Activated naive CD4-positive, alpha-beta T cell treated with anti-CD3 and anti-CD28 coated beads for 36 hours (primary cell): ENCODE data around the gene MAGEB4. TPM values are rescaled to one million over a fixed set of nuclear protein-coding genes. Genes with fewer than 3 reads are reported as not detected.
"Not testable (repeated sequence)": the region's sequence is repeated elsewhere in the genome, so short reads cannot be mapped to it uniquely, and the experiment has no call there.

Experiments
- CTCF ChIA-PET: fragments of 350-600 bp; sonication (Branson Sonifier 250); formaldehyde crosslinking; loops from one replicate; lab custom pipeline; 2021; ENCODE audit warnings: antibody characterized with exemption; lab: Charles Lee
- DNase-seq: peaks from one replicate; pipeline ENCODE4 v3.0.0-alpha.2; 2020
- H3K27ac Mint-ChIP-seq: one replicate; pipeline ENCODE4 v1.8.0; 2021; ENCODE audit warnings: mild to moderate bottlenecking, mixed read lengths
- H3K27me3 Mint-ChIP-seq: one replicate; pipeline ENCODE4 v1.8.0; 2021; ENCODE audit warnings: low read depth, mixed read lengths
- H3K36me3 Mint-ChIP-seq: one replicate; pipeline ENCODE4 v1.8.0; 2021; ENCODE audit warnings: low read depth, mixed read lengths
- H3K4me1 Mint-ChIP-seq: one replicate; pipeline ENCODE4 v1.8.0; 2021; ENCODE audit warnings: low read depth, mixed read lengths
- H3K4me3 Mint-ChIP-seq: one replicate; pipeline ENCODE4 v1.8.0; 2021; ENCODE audit warnings: mild to moderate bottlenecking, moderate library complexity, mixed read lengths
- H3K9me3 Mint-ChIP-seq: one replicate; pipeline ENCODE4 v1.8.0; 2021; ENCODE audit warnings: mixed read lengths
- intact Hi-C: fragments of 100-400 bp; cut with micrococcal nuclease; formaldehyde crosslinking; loops from one replicate; pipeline ENCODE4 v1.15.1; 2023
- total RNA-seq, 2 experiments: library from RNA; stranded (reverse); gene quantifications; one replicate each; pipeline ENCODE4 v1.2.3, GENCODE V29; 2021

MAGEB4 gene
- total RNA-seq: not detected

- CTCF ChIA-PET: no interaction called here
- no peaks in the 10 kb centered on the region for H3K4me1 Mint-ChIP-seq
- no peaks in the 10 kb centered on the region for H3K36me3 Mint-ChIP-seq
- no peaks in the 10 kb centered on the region for H3K9me3 Mint-ChIP-seq
- DNase-seq: no peak
- no peak within 1 kb of the TSS for H3K27ac Mint-ChIP-seq
- H3K4me3 Mint-ChIP-seq: no peak within 1 kb of the TSS
- H3K27me3 Mint-ChIP-seq: no peaks in the 10 kb centered on the region
- intact Hi-C loops: no loop called here
Measured at GRCh38 chrX:30241724-30242415, at the start of gene MAGEB4. TSS of gene MAGEB4 (plus strand) at chrX:30242000. CDS start at chrX:30242136, 136 bp downstream.

- H3K27me3 Mint-ChIP-seq, H3K4me3 Mint-ChIP-seq, CTCF ChIA-PET, H3K9me3 Mint-ChIP-seq, H3K36me3 Mint-ChIP-seq, H3K4me1 Mint-ChIP-seq, intact Hi-C loops, H3K27ac Mint-ChIP-seq, DNase-seq: not testable (repeated sequence)
Measured at GRCh38 chrX:30193910-30194309, 47.9 kb upstream of the MAGEB4 start.

- CTCF ChIA-PET: no interaction called here
- Mint-ChIP-seq H3K27ac (no peak overlapping the region), H3K4me3 (no peak overlapping the region), H3K27me3 (no peaks in the 10 kb centered on the region), H3K4me1 (no peaks in the 10 kb centered on the region), H3K36me3 (no peaks in the 10 kb centered on the region), H3K9me3 (no peaks in the 10 kb centered on the region)
- intact Hi-C loops: no loop called here
- no peak for DNase-seq
Measured at GRCh38 chrX:30196322-30196721, 45.5 kb upstream of the MAGEB4 start.

GRCh38 chrX:30212172-30212571 lies 29.6 kb upstream of the MAGEB4 start:
- Mint-ChIP-seq H3K9me3 (no peaks in the 10 kb centered on the region), H3K36me3 (no peaks in the 10 kb centered on the region), H3K4me3 (no peak overlapping the region), H3K27ac (no peak overlapping the region), H3K4me1 (no peaks in the 10 kb centered on the region), H3K27me3 (no peaks in the 10 kb centered on the region)
- no peak for DNase-seq
- intact Hi-C loops: no loop called here
- CTCF ChIA-PET: interaction anchor here (0.6 kb wide), 1 partner anchor 409 kb away, joined by 5 read pairs; no protein-coding TSS in a partner anchor

- intact Hi-C loops: no loop called here
- no peak for DNase-seq
- Mint-ChIP-seq H3K9me3 (no peaks in the 10 kb centered on the region), H3K36me3 (no peaks in the 10 kb centered on the region), H3K27ac (no peak within 1 kb of the TSS), H3K4me3 (no peak within 1 kb of the TSS), H3K4me1 (no peaks in the 10 kb centered on the region), H3K27me3 (no peaks in the 10 kb centered on the region)
- CTCF ChIA-PET: no interaction called here
Measured at GRCh38 chrX:30215357-30215843, 26.4 kb upstream of the MAGEB4 start, which contains the start of gene MAGEB2. TSS of gene MAGEB2 (plus strand) at chrX:30215563. CDS start at chrX:30218581, 3,018 bp downstream.

- Mint-ChIP-seq H3K27me3 (no peaks in the 10 kb centered on the region), H3K27ac (no peak overlapping the region), H3K9me3 (no peaks in the 10 kb centered on the region), H3K4me1 (no peaks in the 10 kb centered on the region), H3K36me3 (no peaks in the 10 kb centered on the region), H3K4me3 (no peak overlapping the region)
- no peak for DNase-seq
- CTCF ChIA-PET: no interaction called here
- intact Hi-C loops: no loop called here
Measured at GRCh38 chrX:30217465-30217864, 24.3 kb upstream of the MAGEB4 start.

GRCh38 chrX:30219372-30219771 lies 22.4 kb upstream of the MAGEB4 start:
- H3K9me3 Mint-ChIP-seq: no peaks in the 10 kb centered on the region
- no peaks in the 10 kb centered on the region for H3K4me1 Mint-ChIP-seq
- H3K27me3 Mint-ChIP-seq: no peaks in the 10 kb centered on the region
- no peak overlapping the region for H3K27ac Mint-ChIP-seq
- no peak overlapping the region for H3K4me3 Mint-ChIP-seq
- no peaks in the 10 kb centered on the region for H3K36me3 Mint-ChIP-seq
- CTCF ChIA-PET: no interaction called here
- no peak for DNase-seq
- intact Hi-C loops: no loop called here

GRCh38 chrX:30220661-30221060 lies 21.1 kb upstream of the MAGEB4 start:
- Mint-ChIP-seq H3K36me3 (no peaks in the 10 kb centered on the region), H3K9me3 (no peaks in the 10 kb centered on the region), H3K4me1 (no peaks in the 10 kb centered on the region), H3K27ac (no peak overlapping the region), H3K4me3 (no peak overlapping the region), H3K27me3 (no peaks in the 10 kb centered on the region)
- intact Hi-C loops: no loop called here
- CTCF ChIA-PET: no interaction called here
- no peak for DNase-seq

- no peak for DNase-seq
- Mint-ChIP-seq H3K4me1 (no peaks in the 10 kb centered on the region), H3K27me3 (no peaks in the 10 kb centered on the region), H3K4me3 (no peak overlapping the region), H3K36me3 (no peaks in the 10 kb centered on the region), H3K27ac (no peak overlapping the region), H3K9me3 (no peaks in the 10 kb centered on the region)
- intact Hi-C loops: no loop called here
- CTCF ChIA-PET: no interaction called here
Measured at GRCh38 chrX:30224536-30224935, 17.3 kb upstream of the MAGEB4 start.

GRCh38 chrX:30228526-30228925 lies 13.3 kb upstream of the MAGEB4 start:
- Mint-ChIP-seq H3K4me1 (no peaks in the 10 kb centered on the region), H3K27me3 (no peaks in the 10 kb centered on the region), H3K36me3 (no peaks in the 10 kb centered on the region), H3K9me3 (no peaks in the 10 kb centered on the region), H3K4me3 (no peak overlapping the region), H3K27ac (no peak overlapping the region)
- intact Hi-C loops: no loop called here
- CTCF ChIA-PET: no interaction called here
- no peak for DNase-seq

- Mint-ChIP-seq H3K4me1 (no peaks in the 10 kb centered on the region), H3K36me3 (no peaks in the 10 kb centered on the region), H3K27ac (no peak within 1 kb of the TSS), H3K27me3 (no peaks in the 10 kb centered on the region), H3K4me3 (no peak within 1 kb of the TSS), H3K9me3 (no peaks in the 10 kb centered on the region)
- CTCF ChIA-PET: no interaction called here
- intact Hi-C loops: no loop called here
- no peak for DNase-seq
Measured at GRCh38 chrX:30230395-30230794, 11.4 kb upstream of the MAGEB4 start, which contains the start of gene MAGEB3. TSS of gene MAGEB3 (plus strand) at chrX:30230657. CDS start at chrX:30235925, 5,268 bp downstream.

GRCh38 chrX:30246769-30247489 lies 5.1 kb downstream of the MAGEB4 start, which contains the start of gene MAGEB1:
TSS of gene MAGEB1 (plus strand) at chrX:30247146. CDS start at chrX:30250494, 3,348 bp downstream.
- CTCF ChIA-PET: no interaction called here
- DNase-seq: no peak
- H3K36me3 Mint-ChIP-seq: no peaks in the 10 kb centered on the region
- H3K9me3 Mint-ChIP-seq: no peaks in the 10 kb centered on the region
- H3K4me1 Mint-ChIP-seq: no peaks in the 10 kb centered on the region
- H3K27me3 Mint-ChIP-seq: no peaks in the 10 kb centered on the region
- no peak within 1 kb of the TSS for H3K4me3 Mint-ChIP-seq
- no peak within 1 kb of the TSS for H3K27ac Mint-ChIP-seq
- intact Hi-C loops: no loop called here

- Mint-ChIP-seq H3K27ac (no peak overlapping the region), H3K4me3 (no peak overlapping the region), H3K4me1 (no peaks in the 10 kb centered on the region)
Measured at GRCh38 chrX:30248854-30249253, 7.1 kb downstream of the MAGEB4 start.

More at GRCh38 chrX:30248854-30249253, 7.1 kb downstream of the MAGEB4 start:
- DNase-seq: no peak
- Mint-ChIP-seq H3K36me3 (no peaks in the 10 kb centered on the region), H3K9me3 (no peaks in the 10 kb centered on the region), H3K27me3 (no peaks in the 10 kb centered on the region)
- intact Hi-C loops: no loop called here
- CTCF ChIA-PET: no interaction called here
